ENCODE results near the gene PPIL4. TPM values are rescaled to one million over a fixed set of nuclear protein-coding genes. Genes with fewer than 3 reads are reported as not detected.

The PPIL4 gene
- polyA plus RNA-seq, 1 experiment, result 2.6 TPM

- ChIA-PET CTCF (interaction anchor here (0.8 to 1.4 kb wide), 2 partner anchors 19 to 23 kb away, joined by 3 to 6 read pairs; no protein-coding TSS in a partner anchor), POLR2A (no interaction called here)
- no peak for TF ChIP-seq CTCF (IDR thresholded peaks at IDR 0.05; ENCODE audit: insufficient read depth, low read depth, low read length)
Measured at GRCh38 chr6:149455031-149455732, 90.7 kb downstream of the PPIL4 start.

More at GRCh38 chr6:149455031-149455732, 90.7 kb downstream of the PPIL4 start:
- Histone ChIP-seq H3K27me3 (ENCODE audit: control insufficient read depth, insufficient read depth, low read length) (no peaks in the 10 kb centered on the region), H3K4me3 (ENCODE audit: low read depth, low read length) (no peak overlapping the region), H3K36me3 (ENCODE audit: control insufficient read depth, insufficient read depth, low read length) (no peaks in the 10 kb centered on the region)
- DNase-seq (ENCODE audit: low read depth), result no peak

Small RNA genes lying within 50 kb of the gene (small RNA-seq; reads per million reads assigned to genes)
- gene RF00410 (ENCODE audit: insufficient read length, low read depth, low replicate concordance), result not detected
- not detected for gene RNU7-3P (ENCODE audit: insufficient read length, low read depth, low replicate concordance)

Other genes starting within 250 kb of the PPIL4 start
- 23.9 and 41.0 TPM in 2 replicates for gene TAB2, start 228.3 kb downstream of the PPIL4 start, polyA plus RNA-seq (2011; rRNA removed)
- 0.23 TPM in 1 of 2 replicates, not detected in the other for gene SUMO4, start 145.8 kb downstream of the PPIL4 start, polyA plus RNA-seq (2011; rRNA removed)
- gene ZC3H12D, start 61.0 kb downstream of the PPIL4 start, polyA plus RNA-seq (2011; rRNA removed), result 0.02 and 0.04 TPM in 2 replicates
- gene GINM1, start 20.3 kb upstream of the PPIL4 start, polyA plus RNA-seq (2011; rRNA removed), result 38.0 and 52.7 TPM in 2 replicates
- gene KATNA1, start 102.7 kb upstream of the PPIL4 start, polyA plus RNA-seq (2011; rRNA removed), result 15.6 and 26.9 TPM in 2 replicates
- 12.4 and 16.7 TPM in 2 replicates for gene LATS1, start 172.1 kb upstream of the PPIL4 start, polyA plus RNA-seq (2011; rRNA removed)
- gene NUP43, start 200.5 kb upstream of the PPIL4 start, polyA plus RNA-seq (2011; rRNA removed), result 20.1 and 35.4 TPM in 2 replicates
- gene PCMT1, start 203.7 kb upstream of the PPIL4 start, polyA plus RNA-seq (2011; rRNA removed), result 63.2 and 106 TPM in 2 replicates

Data from BJ (cell line).